GM21515 (cell line): Measurements from ENCODE around the gene CSTPP1.

Experiments used
- ATAC-seq: cut with Tn5 transposase; IDR thresholded peaks from one replicate; pipeline ENCODE4 v1.9.1; 2021; ENCODE audit not compliant: unreplicated experiment

The CSTPP1 gene

GRCh38 chr11:47155879-47156278 is 219.3 kb downstream of the CSTPP1 start:
- ATAC-seq = no peak

DNA sequence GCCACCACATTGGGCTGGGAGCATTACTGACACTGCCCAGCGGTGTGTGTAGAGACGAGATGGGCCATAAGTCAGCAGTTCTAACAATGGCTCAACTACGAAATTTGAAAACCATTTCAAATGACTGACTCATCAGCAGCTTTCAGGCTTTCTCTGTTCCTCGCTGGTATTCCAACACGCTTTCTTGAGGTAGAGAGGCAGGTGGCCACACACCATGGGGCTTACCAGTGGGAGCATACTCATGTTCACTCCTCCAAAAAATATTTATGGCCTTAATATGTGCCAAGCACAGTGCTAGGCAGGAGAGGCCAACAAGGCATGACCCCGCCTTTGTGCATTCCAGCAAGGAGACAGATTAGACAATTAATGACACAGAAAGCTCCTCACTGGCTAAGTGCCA is 219.8 kb downstream of the CSTPP1 start:
- no peak for ATAC-seq

DNA sequence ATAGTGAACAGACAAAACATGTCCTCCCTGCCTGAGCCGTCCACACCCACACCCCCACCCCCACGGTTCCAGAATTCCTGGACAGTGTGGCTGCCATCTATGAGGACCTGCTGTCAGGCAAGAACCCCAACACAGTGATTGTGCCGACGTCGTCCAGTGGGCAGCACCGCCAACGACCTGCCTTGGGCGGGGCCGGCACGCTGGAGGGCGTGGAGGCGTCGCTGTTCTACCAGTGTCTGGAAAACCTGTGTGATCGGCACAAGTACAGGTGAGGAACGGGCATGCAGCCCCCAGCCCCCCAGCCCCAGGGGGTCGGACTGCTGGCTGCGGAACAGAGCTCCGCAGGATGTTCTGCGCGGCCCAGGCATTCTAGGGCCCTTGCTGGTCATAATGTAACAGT is 220.4 kb downstream of the CSTPP1 start:
- no peak for ATAC-seq

DNA sequence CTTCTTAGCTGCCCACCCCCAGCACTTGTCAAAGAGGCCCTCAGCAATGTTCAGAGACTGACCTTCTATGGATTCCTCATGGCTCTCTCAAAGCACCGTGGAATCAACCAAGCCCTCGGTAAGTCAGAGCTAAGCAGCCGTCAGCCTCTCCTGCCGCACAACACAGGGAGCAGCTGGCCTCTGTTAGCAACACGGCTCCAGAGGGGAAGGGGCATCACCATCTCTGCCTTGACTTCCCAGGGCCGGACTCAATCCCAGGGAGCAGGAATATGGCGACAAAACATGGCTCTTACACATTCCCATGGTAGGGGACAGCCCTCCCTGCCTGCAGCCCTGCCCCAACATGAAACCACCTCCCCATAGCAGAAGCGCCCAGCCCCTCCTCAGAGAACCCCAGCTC is 221.2 kb downstream of the CSTPP1 start:
- ATAC-seq = no peak

DNA sequence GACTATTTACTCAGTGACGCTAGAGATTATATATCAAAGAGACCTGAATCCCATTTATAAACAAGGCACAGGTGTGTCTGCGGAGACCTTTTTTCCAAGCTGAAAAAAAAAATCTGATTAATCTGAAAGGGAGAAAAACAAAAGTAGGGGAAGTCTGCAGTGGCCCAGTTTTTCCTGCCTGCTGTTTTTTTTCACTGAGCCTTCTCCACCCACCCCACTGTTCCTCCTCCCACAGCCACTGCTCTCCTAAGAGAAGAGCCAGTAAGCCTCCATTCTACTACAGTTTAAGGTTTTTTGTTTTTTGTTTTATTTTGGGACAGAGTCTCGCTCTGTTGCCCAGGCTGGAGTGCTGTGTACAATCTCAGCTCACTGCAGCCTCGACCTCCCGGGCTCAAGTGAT is 221.7 kb downstream of the CSTPP1 start:
- ATAC-seq = no peak

DNA sequence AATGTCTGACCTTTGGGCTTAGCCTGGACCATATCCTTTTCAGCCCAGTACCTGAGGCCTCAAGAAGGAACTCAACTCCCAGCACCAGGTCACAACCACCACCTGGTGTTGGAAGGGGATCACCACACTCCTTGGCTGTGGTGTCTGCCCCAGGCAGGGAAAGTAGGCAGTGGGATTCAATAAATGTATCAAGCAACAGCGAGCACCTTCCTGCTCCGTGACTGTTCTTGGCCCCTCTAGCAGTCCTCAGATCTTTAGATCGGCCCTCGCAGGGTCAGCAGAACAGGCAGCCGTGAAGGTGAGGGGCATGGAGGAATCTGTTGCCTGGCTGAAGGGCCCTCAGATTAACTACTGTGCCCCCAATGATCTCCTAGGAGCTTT is 224.2 kb downstream of the CSTPP1 start:
- no peak for ATAC-seq

DNA sequence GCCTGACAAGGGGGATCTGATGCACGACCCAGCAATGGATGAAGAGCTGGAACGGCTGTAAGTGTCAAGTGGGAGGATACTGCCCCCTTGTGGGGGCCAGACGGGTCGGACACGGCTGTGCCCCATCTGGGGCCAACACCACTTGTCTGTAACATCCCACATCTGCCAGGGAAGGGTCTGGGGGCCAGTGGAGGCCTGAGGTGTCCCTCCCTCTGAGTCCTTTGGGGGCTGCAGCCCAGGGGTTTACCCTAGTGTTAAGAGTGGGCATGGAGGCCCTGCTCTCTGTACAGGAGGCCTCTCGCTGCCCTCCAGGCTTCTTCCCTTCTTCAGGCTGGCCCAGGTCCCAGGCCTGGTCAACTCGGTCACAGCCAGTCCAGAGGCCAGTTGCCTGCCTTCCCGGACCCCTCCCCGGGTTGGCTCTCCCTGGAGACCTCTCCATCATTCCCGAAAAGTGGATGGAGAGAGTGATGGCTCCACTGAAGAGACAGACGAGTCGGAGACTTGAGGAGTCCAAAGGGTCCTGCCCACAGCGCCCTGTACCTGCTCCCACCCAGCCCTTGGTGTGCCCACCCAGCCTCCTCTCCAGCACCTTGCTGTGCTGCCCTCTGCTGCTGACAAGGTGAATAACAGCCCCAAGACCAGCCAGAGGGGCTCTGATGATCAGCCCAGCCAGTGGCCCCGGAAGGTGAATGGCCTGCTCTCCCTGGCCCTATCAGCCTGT is 224.7 kb downstream of the CSTPP1 start:
- ATAC-seq = peak; percentile 54

GRCh38 chr11:47161890-47162289 is 225.3 kb downstream of the CSTPP1 start:
- ATAC-seq = no peak

- no peak for ATAC-seq
Measured at GRCh38 chr11:47162426-47162825, 225.9 kb downstream of the CSTPP1 start.

DNA sequence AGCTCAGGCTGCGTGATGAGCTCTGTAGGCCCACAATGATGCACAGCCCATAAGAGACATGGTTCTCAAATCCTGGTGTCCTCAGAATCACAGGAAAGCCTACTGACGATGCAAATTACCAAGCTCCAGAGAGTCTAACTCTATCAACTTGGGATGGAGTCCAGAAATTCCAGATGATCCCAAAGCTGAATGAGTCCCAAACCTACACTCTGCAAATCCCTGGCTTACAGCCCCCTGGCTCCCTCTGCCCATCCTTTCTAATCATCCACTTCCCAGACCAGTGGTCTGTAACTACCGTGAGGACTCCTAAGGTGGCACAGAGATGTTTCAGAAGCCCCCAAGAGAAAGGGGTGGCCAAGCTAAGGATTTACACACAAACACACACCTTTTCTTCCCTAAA is 226.6 kb downstream of the CSTPP1 start:
- no peak for ATAC-seq

- ATAC-seq = no peak
Measured at GRCh38 chr11:47163898-47164297, 227.3 kb downstream of the CSTPP1 start.

DNA sequence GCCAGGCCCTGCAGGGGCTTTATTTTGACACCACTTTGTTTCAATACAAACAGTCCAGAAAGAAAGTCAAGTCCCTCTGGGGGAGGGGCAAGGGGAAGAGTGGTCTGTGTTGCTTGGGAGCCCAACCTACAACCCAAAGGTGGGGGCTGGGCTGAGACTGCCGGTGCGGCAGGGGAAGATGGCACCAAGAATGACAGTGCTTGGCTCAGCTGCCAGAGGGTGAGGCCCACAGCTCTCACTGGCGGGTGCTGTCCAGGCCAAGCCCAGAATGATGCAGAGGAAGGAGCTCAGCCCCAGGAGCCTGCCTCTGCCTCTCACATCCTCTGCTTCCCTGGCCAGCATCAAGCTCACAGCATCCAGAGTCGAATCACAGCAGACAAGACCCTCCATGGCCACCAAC is 227.8 kb downstream of the CSTPP1 start:
- no peak for ATAC-seq

DNA sequence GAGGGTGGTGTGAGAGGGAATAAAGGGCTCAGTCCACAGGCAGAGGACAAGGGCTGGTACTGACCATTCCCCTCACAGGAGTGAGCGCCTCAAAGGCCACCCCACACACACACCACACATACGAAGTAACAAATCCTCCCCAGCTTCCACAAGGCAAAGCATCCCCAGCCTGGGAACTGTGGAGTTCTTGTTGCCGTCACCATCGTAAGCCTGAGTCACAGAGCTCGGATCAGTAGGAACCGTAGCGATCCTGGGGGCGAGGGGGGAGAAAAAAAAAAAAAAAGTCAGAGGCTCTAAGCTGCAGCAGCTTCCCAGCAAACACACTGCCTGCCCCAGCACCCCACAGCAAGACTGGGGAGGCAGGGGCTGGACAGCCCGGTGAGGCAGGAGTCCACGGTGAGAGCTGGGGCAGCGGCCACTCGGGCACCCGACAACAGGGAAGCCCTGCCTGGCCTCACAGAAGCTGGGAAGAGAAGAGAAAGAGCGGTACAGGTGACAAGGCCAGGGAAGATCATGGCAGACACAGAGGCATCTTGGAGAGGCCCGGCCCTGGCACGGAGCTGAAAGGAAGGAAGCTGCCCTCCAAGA is 228.8 kb downstream of the CSTPP1 start:
- no peak for ATAC-seq

GRCh38 chr11:47166368-47166767 is 229.8 kb downstream of the CSTPP1 start:
- ATAC-seq = no peak

DNA sequence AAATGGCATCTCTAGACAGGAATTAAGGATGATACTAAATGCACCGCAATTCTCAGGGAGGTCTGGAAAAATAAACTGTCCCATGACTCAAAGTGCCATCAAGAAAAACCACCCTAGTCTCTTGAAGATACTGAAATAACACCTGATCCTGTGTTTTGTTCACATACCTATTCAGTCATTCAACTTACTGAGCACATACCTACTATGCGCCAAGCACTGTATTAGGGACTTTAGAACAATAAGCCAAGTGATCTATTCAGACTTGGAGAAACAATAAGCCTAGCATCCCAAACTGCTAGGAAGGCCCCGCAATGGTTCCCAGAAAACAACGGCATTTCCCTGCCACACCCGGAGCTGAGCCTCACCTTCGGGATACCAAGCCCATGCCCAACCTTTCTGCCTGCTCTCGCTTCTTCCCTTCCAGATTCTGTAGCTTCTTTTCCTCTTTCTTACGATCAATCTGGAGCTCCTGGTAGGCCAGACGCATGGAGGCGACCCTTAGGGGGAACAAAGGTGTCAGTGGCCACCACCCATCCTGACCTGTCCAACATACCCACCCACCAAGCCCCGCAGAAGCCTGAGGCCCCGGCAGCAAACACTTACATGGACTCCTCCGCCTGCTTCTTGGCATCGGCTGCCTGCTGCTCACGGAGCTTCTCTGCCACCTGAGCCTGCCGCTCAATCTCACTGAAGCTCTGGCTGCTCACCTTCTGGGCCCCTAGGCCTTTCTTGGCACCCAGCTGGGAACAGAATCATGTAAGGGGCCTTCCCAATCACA is 234.7 kb downstream of the CSTPP1 start:
- no peak for ATAC-seq

DNA sequence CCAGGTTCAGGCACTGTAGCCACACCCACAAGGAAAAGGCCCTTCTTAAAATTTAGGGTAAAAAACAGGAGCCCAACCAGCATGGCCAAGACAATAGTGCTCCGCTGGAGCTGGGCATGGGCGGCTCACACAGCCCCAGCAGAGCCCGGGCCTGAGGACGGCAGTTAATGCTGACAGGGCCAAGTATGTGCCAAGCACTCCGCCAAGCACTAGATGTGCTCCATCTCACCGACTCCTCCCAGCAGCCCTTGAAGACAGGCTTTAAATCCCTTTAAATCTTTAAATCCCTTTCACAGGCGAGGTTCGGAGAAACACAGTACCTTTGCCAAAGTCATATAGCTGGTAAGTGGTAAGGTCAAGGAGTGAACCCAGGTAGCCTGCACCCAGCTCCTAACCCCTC is 235.3 kb downstream of the CSTPP1 start:
- ATAC-seq = no peak

DNA sequence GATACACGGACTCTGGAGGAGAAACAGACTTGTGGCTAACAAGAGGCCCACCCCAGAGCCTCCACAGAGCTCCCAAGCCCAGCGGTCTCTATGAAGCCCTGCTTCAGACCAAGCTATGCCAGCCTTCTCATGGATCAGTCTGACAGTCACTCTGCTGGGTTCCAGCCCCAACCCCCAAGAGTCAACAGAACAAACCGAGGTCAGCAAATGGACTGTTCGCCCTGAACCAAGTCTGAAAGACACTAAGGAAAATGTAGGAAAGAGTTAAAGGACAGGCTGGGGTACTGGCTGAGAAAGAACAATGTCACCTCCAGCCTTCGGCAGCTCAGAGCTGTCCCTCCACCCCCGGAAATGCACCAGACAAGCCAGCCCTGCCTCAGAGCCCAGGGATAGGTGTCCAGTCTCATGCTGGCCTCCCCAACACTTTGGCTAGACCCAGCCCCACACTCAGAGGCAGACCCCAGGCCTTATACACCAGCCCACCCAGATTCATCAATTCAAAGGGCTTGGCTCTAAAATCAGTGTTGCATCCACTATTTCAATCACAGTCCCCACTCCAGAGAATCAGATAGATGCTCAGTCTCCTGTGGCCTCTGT is 236.3 kb downstream of the CSTPP1 start:
- no peak for ATAC-seq

DNA sequence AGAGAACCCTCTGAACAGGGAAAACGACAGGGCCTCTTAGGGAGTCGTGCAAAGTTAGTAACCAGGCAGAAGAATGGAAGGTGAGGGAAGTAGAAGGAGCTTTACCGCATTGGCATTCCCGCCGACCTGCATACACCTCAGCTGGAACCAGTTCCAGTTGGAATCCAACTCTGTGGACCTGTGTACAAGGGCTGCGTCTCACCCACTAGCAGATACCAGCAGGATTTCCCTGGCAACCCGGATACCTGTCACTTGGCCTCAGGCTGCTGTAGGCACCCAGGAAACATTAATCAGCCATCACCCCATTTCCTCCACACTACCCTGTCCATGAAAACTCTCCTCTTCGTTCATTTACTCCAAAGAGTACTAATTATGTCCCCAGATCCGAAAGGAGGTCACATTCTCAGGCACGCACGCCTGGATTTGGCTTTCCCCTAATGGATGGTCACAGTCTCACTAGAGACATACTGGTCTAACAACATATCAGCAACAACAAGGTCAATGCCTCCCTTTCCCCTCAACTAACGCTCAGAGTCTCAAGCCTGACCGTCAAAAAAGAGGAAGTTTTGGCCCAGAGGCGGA is 239.3 kb downstream of the CSTPP1 start:
- no peak for ATAC-seq

- ATAC-seq = peak; percentile 88
Measured at GRCh38 chr11:47176328-47177228, 240.0 kb downstream of the CSTPP1 start, which contains the start of gene ARFGAP2. ARFGAP2 (minus strand) TSS chr11:47176879; CDS start chr11:47176853, 26 bp downstream.

GRCh38 chr11:47177229-47177845 is 240.8 kb downstream of the CSTPP1 start:
- peak; percentile 45 for ATAC-seq
